ENCODE data around the gene SERPINB2.

DNA sequence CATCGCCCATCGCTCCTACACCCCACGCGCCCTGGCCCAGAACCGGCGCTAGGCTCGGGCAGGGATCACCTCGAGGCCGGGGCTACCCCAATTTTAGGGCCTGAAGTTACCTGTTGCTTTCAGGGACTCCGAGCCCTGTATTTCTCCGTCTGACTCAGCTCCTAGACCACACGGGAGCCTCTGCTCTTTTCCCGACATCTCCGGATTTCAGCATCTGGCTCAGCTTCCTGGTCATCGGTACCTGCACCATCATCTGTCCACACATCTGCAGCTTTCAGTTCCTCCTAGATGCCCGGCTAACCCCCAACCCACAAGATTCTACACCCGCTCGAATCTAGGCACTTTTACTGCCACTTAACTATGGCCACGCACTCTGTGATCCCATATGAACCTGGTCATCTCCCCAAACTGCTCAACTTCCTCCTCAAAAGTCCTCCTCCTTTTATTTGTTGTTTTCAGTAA lies 49.5 kb downstream of the SERPINB2 start:
- TF ChIP-seq PAXIP1 (CRISPR knock-in tag; conservative IDR thresholded peaks at IDR 0.05) (no peak), PHB2 (IDR thresholded peaks at IDR 0.05; ENCODE audit: partially characterized antibody) (no peak), SMC3 (IDR thresholded peaks at IDR 0.05; ENCODE audit: low read length) (no peak), POLR2A (IDR thresholded peaks at IDR 0.05; ENCODE audit: insufficient read depth in 1 of 2, low read depth in 2 of 2, low read length in 2 of 2) (no peak), BHLHE40 (IDR thresholded peaks at IDR 0.05; ENCODE audit: low read length) (no peak)
- TF ChIP-seq, protein P1, sequence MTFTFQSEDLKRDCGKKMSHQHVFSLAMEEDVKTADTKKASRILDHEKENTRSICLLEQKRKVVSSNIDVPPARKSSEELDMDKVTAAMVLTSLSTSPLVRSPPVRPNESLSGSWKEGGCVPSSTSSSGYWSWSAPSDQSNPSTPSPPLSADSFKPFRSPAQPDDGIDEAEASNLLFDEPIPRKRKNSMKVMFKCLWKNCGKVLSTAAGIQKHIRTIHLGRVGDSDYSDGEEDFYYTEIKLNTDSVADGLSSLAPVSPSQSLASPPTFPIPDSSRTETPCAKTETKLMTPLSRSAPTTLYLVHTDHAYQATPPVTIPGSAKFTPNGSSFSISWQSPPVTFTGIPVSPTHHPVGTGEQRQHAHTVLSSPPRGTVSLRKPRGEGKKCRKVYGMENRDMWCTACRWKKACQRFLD (CRISPR knock-in tag; IDR thresholded peaks at IDR 0.05; ENCODE audit: borderline replicate concordance): no peak
